ENCODE measurements around the gene SAAL1.
A peak's percentile ranks its signal among the peaks of the same experiment; 100 is the strongest.

The SAAL1 gene

GRCh38 chr11:18106688-18107087, 806 bp upstream of the SAAL1 start:
- Mint-ChIP-seq H3K4me1 (ENCODE audit: low read depth) (peaks cover 41% of the 10 kb centered on the region), H3K4me3 (peak overlapping the region; percentile 94), H3K27ac (no peak overlapping the region), H3K36me3 (ENCODE audit: low read depth) (peaks cover 41% of the 10 kb centered on the region), H3K9me3 (no peaks in the 10 kb centered on the region), H3K27me3 (peaks cover 14% of the 10 kb centered on the region)
- DNase-seq, result no peak

- H3K27ac Mint-ChIP-seq, result peak overlapping the region; percentile 93
- H3K4me1 Mint-ChIP-seq (ENCODE audit: low read depth), result peaks cover 49% of the 10 kb centered on the region
- peaks cover 56% of the 10 kb centered on the region for H3K36me3 Mint-ChIP-seq (ENCODE audit: low read depth)
- H3K27me3 Mint-ChIP-seq, result peaks cover 6% of the 10 kb centered on the region
- peak; percentile 33 for DNase-seq
- H3K9me3 Mint-ChIP-seq, result no peaks in the 10 kb centered on the region
- peak overlapping the region; percentile 94 for H3K4me3 Mint-ChIP-seq
Observed at GRCh38 chr11:18105086-18105801, 638 bp downstream of the SAAL1 start.

GRCh38 chr11:18100926-18101656, 4.8 kb downstream of the SAAL1 start:
- Mint-ChIP-seq H3K27ac (peak overlapping the region; percentile 66), H3K9me3 (no peaks in the 10 kb centered on the region), H3K4me3 (no peak overlapping the region), H3K36me3 (ENCODE audit: low read depth) (peaks cover 89% of the 10 kb centered on the region), H3K4me1 (ENCODE audit: low read depth) (peaks cover 47% of the 10 kb centered on the region), H3K27me3 (no peaks in the 10 kb centered on the region)
- no peak for DNase-seq

GRCh38 chr11:18093959-18094358, 11.9 kb downstream of the SAAL1 start:
- peak overlapping the region; percentile 13 for H3K27ac Mint-ChIP-seq
- no peak overlapping the region for H3K4me3 Mint-ChIP-seq

GRCh38 chr11:18091731-18092130, 14.2 kb downstream of the SAAL1 start:
- H3K36me3 Mint-ChIP-seq (ENCODE audit: low read depth), result peaks cover 90% of the 10 kb centered on the region
- no peak for DNase-seq
- H3K27ac Mint-ChIP-seq, result peak overlapping the region; percentile 32
- peaks cover 21% of the 10 kb centered on the region for H3K4me1 Mint-ChIP-seq (ENCODE audit: low read depth)
- no peaks in the 10 kb centered on the region for H3K9me3 Mint-ChIP-seq
- H3K4me3 Mint-ChIP-seq, result no peak overlapping the region
- no peaks in the 10 kb centered on the region for H3K27me3 Mint-ChIP-seq

More at GRCh38 chr11:18093959-18094358, 11.9 kb downstream of the SAAL1 start:
- Mint-ChIP-seq H3K4me1 (ENCODE audit: low read depth) (peaks cover 21% of the 10 kb centered on the region), H3K9me3 (no peaks in the 10 kb centered on the region), H3K27me3 (no peaks in the 10 kb centered on the region), H3K36me3 (ENCODE audit: low read depth) (peaks cover 86% of the 10 kb centered on the region)
- DNase-seq, result no peak

GRCh38 chr11:18088966-18089365, 16.9 kb downstream of the SAAL1 start:
- Mint-ChIP-seq H3K4me1 (ENCODE audit: low read depth) (peaks cover 14% of the 10 kb centered on the region), H3K9me3 (no peaks in the 10 kb centered on the region), H3K27ac (no peak overlapping the region), H3K36me3 (ENCODE audit: low read depth) (peaks cover 91% of the 10 kb centered on the region), H3K27me3 (no peaks in the 10 kb centered on the region), H3K4me3 (no peak overlapping the region)
- DNase-seq, result no peak

- H3K36me3 Mint-ChIP-seq (ENCODE audit: low read depth), result peaks cover 91% of the 10 kb centered on the region
- DNase-seq, result no peak
- no peaks in the 10 kb centered on the region for H3K27me3 Mint-ChIP-seq
- H3K9me3 Mint-ChIP-seq, result no peaks in the 10 kb centered on the region
- no peak overlapping the region for H3K27ac Mint-ChIP-seq
- H3K4me1 Mint-ChIP-seq (ENCODE audit: low read depth), result peaks cover 10% of the 10 kb centered on the region
- no peak overlapping the region for H3K4me3 Mint-ChIP-seq
Observed at GRCh38 chr11:18088366-18088765, 17.5 kb downstream of the SAAL1 start.

- peaks cover 77% of the 10 kb centered on the region for H3K36me3 Mint-ChIP-seq (ENCODE audit: low read depth)
Observed at GRCh38 chr11:18081551-18081950, 24.3 kb downstream of the SAAL1 start.

GRCh38 chr11:18080451-18080850, 25.4 kb downstream of the SAAL1 start:
- Mint-ChIP-seq H3K27me3 (no peaks in the 10 kb centered on the region), H3K4me1 (ENCODE audit: low read depth) (peaks cover 4% of the 10 kb centered on the region), H3K36me3 (ENCODE audit: low read depth) (peaks cover 72% of the 10 kb centered on the region), H3K27ac (no peak overlapping the region), H3K4me3 (no peak overlapping the region), H3K9me3 (no peaks in the 10 kb centered on the region)
- no peak for DNase-seq

More at GRCh38 chr11:18081551-18081950, 24.3 kb downstream of the SAAL1 start:
- no peaks in the 10 kb centered on the region for H3K27me3 Mint-ChIP-seq
- no peaks in the 10 kb centered on the region for H3K9me3 Mint-ChIP-seq
- peak overlapping the region; percentile 29 for H3K27ac Mint-ChIP-seq
- no peak overlapping the region for H3K4me3 Mint-ChIP-seq
- peaks cover 4% of the 10 kb centered on the region for H3K4me1 Mint-ChIP-seq (ENCODE audit: low read depth)
- DNase-seq, result no peak

- H3K27ac Mint-ChIP-seq, result no peak overlapping the region
- H3K27me3 Mint-ChIP-seq, result no peaks in the 10 kb centered on the region
- DNase-seq, result no peak
- peaks cover 72% of the 10 kb centered on the region for H3K36me3 Mint-ChIP-seq (ENCODE audit: low read depth)
- H3K4me1 Mint-ChIP-seq (ENCODE audit: low read depth), result peaks cover 4% of the 10 kb centered on the region
- no peaks in the 10 kb centered on the region for H3K9me3 Mint-ChIP-seq
- no peak overlapping the region for H3K4me3 Mint-ChIP-seq
Observed at GRCh38 chr11:18078909-18079308, 27.0 kb downstream of the SAAL1 start.

GRCh38 chr11:18075444-18075843, 30.4 kb downstream of the SAAL1 start:
- Mint-ChIP-seq H3K27ac (no peak overlapping the region), H3K36me3 (ENCODE audit: low read depth) (peaks cover 49% of the 10 kb centered on the region), H3K27me3 (no peaks in the 10 kb centered on the region), H3K4me1 (ENCODE audit: low read depth) (peaks cover 4% of the 10 kb centered on the region), H3K4me3 (no peak overlapping the region), H3K9me3 (no peaks in the 10 kb centered on the region)
- no peak for DNase-seq

- no peak for DNase-seq
- no peaks in the 10 kb centered on the region for H3K27me3 Mint-ChIP-seq
- H3K36me3 Mint-ChIP-seq (ENCODE audit: low read depth), result peaks cover 43% of the 10 kb centered on the region
- H3K4me1 Mint-ChIP-seq (ENCODE audit: low read depth), result no peaks in the 10 kb centered on the region
- H3K27ac Mint-ChIP-seq, result no peak overlapping the region
- no peak overlapping the region for H3K4me3 Mint-ChIP-seq
- H3K9me3 Mint-ChIP-seq, result no peaks in the 10 kb centered on the region
Observed at GRCh38 chr11:18071098-18071705, 34.7 kb downstream of the SAAL1 start.

- no peak overlapping the region for H3K27ac Mint-ChIP-seq
Observed at GRCh38 chr11:18067372-18067771, 38.5 kb downstream of the SAAL1 start.

GRCh38 chr11:18066626-18067025, 39.3 kb downstream of the SAAL1 start:
- Mint-ChIP-seq H3K36me3 (ENCODE audit: low read depth) (peaks cover 29% of the 10 kb centered on the region), H3K27me3 (no peaks in the 10 kb centered on the region), H3K27ac (no peak overlapping the region), H3K4me3 (no peak overlapping the region), H3K4me1 (ENCODE audit: low read depth) (no peaks in the 10 kb centered on the region), H3K9me3 (no peaks in the 10 kb centered on the region)
- DNase-seq, result no peak

More at GRCh38 chr11:18067372-18067771, 38.5 kb downstream of the SAAL1 start:
- Mint-ChIP-seq H3K9me3 (no peaks in the 10 kb centered on the region), H3K4me3 (no peak overlapping the region), H3K36me3 (ENCODE audit: low read depth) (peaks cover 32% of the 10 kb centered on the region), H3K27me3 (no peaks in the 10 kb centered on the region), H3K4me1 (ENCODE audit: low read depth) (no peaks in the 10 kb centered on the region)
- DNase-seq, result no peak

GRCh38 chr11:18065572-18065971, 40.3 kb downstream of the SAAL1 start:
- DNase-seq, result no peak
- no peaks in the 10 kb centered on the region for H3K27me3 Mint-ChIP-seq
- H3K27ac Mint-ChIP-seq, result no peak overlapping the region
- H3K4me3 Mint-ChIP-seq, result no peak overlapping the region
- H3K36me3 Mint-ChIP-seq (ENCODE audit: low read depth), result peaks cover 29% of the 10 kb centered on the region
- H3K9me3 Mint-ChIP-seq, result no peaks in the 10 kb centered on the region
- H3K4me1 Mint-ChIP-seq (ENCODE audit: low read depth), result no peaks in the 10 kb centered on the region

Data from activated T-cell treated with anti-CD3 and anti-CD28 coated beads, Interleukin-2, amount 50 U/mL, for 24 hours (primary cell).